Hematopoietic multipotent progenitor cell (in vitro differentiated cells): ENCODE data around the gene MUTYH. TPM values are rescaled to one million over a fixed set of nuclear protein-coding genes. Genes with fewer than 3 reads are reported as not detected.

Experiments used
- DNase-seq, 3 donors: peaks; one replicate each; pipeline ENCODE4 v3.0.0-alpha.2; 2011 to 2015; ENCODE audit warnings: low read depth in 2 of 3, low spot score in 2 of 3
- total RNA-seq: library from RNA; depleted of rRNA; stranded (reverse); fragments of >200 nt; gene quantifications from one replicate; pipeline ENCODE4 v1.2.3, GENCODE V29; 2012

MUTYH gene
- total RNA-seq, 1 donor: 66.0 TPM

DNA sequence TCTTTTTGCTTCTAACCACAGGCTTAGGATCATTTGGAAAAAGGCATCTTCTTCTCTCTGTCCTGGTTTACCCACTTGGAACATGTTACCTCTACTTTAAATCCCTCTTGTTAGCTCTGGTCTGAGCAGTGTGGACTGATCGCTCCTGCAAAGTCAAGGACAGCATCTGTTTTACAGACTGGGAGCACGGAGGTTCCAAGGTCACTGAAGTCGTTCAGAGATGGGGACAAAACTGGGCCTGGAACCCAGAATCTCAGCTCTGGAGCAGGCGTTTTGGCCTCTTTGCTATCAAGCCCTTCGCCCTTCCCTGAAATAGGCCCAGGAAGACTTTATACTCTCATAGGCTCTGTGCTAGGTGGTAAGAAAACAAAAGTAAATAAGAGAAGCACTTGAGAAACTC, 11.3 kb upstream of the MUTYH start:
- no peak for DNase-seq

- no peak for DNase-seq
These were observed 8.9 kb upstream of the MUTYH start for GRCh38 chr1:45348966-45349677.

- DNase-seq: no peak
These were observed 8.3 kb upstream of the MUTYH start for GRCh38 chr1:45348609-45348965.

GRCh38 chr1:45348020-45348419, 7.8 kb upstream of the MUTYH start:
- no peak for DNase-seq

DNA sequence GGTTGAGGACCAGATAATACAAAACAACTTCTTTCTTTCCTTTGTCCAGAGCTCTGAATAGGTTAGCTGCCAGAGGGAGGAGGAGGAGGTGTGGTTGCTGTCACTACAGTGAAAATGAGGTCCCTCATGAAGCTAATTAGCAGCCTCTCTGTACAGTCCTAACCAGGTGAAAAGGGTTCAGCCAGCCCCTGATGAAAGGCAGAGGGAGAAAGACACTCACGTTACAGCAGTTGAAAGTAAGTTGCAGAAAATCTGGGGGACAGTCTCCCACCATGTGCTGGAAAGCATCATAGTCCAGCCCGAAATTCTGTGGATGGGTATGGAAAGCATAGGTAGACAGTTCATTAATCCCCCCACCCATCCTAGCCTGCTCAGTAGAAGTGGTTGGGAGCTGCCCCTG, 6.2 kb upstream of the MUTYH start:
- DNase-seq: no peak

- no peak for DNase-seq
These were observed 4.8 kb upstream of the MUTYH start for GRCh38 chr1:45345014-45345413.

DNA sequence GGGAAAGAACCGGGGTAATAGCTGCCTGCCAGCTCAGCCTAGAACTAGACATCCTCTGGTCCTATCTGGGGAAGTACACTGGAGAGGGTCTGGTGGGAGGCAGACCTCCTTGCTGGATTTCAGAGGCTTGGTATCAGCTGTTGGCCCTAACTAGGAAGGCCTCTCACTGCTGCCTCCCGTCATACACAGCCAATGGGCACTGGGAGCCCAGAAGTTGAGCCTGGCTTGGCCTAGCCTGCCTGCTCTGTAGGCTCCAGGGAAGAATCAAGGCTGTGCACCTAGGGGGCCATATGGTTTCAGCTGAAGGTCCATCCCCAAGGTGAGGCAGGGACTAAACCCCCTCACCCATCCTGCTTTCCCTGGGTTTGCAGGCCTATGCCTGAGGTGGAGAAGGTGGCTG, 4.3 kb upstream of the MUTYH start:
- DNase-seq: no peak

DNA sequence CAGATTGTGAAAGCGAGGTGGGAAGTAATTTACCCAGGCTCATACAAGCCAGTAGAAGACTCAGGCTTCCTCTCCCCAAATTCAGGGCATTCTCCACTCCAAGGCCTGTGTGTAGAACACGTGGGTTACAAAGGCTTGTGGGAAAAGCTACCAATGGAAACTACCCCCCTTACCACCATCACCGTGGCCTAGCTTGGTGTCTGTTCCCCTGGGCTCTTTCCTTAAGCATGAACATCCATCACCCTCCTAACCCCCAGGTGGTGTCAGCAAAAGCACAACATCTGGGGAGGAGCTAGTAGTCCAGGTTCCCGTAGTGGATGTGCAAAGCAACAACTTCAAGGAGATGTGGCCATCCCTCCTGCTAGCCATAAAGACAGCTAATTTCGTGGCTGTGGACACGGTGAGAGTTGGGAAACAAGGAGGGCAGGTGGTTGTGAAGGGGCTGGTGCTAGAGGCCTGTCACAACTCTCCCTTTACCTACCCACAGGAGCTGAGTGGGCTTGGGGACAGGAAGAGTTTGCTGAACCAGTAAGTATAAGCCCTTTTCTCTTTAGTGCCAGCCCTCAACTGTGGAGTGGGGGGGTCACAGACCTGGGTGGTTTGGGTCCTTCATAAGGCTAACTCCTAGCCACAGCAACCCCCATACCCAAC, 701 bp upstream of the MUTYH start:
- DNase-seq: peak in 1 of 3 donors; percentile 9

DNA sequence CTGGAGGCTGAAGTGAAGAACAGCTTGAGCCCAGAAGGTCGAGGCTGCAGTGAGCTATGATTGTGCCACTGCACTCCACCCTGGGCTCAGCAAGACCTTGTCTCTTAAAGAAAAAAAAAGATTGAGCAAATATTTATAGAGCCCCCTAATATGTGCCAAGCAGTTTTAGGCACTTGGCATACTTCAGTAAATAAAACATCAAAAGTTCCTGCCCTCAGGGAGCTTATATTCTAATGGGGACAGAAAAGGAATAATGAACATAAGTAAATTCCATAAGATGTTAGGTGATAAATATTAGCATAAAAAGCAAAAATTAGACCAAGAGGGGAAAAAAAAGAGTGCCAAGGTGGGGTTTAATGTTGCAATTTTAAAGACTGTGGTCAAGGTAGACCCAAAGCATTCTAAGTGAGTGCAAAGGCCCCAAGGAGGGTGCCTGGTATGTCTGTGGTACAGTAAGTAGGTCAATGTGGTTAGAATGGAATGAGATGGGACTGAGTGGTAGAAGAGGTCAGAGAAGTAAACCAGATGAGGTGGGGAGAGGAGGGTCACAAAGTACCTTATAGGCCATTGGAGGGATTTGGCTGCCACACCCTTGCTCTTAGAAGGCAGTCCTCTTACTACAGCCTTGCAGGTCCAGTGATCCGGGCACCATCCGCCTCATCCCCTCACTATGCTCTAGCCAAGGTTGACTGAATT, 2.5 kb downstream of the MUTYH start:
- DNase-seq: no peak

- no peak for DNase-seq
These were observed 4.3 kb downstream of the MUTYH start for GRCh38 chr1:45335855-45336324.

DNA sequence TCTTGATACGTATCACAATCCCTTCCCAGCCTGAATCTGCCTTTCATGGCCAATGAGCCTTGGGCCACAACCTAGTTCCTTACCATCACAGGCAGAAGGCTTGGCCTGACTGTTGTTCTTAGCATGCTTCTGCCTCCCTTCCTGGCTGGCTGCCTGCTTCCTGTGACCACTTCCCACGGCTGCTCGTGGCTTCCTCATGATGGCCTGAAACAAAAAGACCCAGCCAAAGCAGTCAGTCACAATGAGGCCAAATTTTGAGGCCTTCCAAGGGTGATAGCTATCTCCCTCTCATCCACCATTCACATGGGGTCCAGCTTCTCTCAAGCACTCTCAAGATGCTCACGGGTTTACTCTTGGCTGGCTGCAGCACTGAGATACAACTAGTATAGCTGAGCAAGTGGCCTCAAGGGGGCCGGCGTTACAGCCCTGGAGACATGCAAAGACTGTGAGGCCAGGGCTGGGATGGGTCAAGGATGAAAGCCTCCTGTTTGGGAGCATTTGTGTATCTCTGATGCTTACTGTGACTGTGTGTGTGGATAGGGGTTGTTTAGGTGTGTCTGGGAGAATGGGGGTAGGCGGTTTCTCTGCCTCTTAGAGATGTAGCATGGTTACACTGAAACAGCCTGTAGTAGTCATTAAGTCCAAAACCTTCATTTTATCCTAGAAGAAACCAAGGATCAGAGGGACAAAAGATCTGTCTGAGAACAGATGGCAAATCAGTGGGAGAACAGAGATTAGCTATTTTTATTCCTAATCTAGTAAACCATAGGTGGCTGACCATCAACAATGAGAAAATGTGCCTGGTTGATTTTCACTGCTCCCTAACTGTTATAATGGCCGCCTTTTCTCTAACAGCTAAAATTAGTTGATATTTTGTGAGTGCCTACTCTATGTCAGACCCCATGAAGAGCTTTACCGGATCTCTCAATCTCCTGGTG, 5.7 kb downstream of the MUTYH start:
- peak in 1 of 3 donors; percentile 55 for DNase-seq

DNA sequence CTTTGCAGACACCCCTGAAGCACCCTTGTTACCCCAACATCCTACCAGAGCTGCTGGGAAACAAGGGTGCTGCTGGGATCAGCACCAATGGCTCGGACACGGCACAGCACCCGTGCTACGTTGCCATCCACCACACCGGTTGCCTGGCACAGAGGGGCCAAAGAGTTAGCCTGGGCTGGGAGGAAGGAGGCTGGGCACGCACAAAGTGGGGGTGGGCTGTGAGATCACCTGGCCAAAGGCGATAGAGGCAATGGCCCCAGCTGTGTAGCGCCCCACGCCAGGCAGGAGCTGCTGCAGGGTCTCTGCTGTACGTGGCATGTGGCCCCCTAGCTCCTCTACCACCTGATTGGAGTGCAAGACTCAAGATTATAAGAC, 7.9 kb downstream of the MUTYH start:
- no peak for DNase-seq

DNA sequence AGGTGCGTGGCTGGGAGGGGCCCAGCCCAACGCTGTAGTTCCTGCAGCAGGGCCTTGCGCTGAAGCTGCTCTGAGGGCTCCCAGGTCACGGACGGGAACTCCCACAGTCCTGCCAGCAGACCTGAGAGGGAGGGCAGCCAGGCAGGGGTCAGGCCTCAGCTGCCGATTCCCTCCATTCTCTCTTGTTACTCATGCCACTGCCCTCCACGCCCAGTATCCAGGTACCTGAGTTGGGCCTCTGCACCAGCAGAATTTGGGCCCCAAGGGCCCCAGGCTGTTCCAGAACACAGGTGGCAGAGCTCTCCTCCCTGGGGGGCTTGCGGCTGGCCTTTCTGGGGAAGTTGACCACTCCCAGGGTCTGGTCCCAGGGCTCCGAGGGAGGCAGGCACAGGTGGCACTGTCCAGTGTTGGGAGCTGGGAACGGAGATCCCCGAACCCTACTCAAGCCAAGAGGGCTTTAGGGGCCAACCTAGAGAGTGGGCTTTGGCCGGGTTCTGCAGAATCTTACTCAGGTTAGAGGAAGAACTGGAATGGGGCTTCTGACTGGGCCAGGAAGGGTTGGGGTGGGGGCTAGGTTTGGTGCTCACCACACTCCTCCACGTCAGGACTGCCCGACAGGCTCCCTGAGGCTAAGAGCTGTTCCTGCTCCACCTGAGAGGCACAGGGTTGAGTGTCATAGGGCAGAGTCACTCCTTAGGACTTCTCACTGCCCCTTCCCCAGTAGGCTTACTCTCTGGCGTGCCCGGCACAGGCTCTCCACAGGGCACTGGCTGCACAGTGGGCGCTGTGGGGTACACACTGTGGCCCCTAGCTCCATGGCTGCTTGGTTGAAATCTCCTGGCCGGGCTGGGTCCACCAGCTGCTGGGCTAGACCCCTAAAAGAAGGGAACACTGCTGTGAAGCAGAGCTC, 8.5 kb downstream of the MUTYH start:
- DNase-seq: no peak

DNA sequence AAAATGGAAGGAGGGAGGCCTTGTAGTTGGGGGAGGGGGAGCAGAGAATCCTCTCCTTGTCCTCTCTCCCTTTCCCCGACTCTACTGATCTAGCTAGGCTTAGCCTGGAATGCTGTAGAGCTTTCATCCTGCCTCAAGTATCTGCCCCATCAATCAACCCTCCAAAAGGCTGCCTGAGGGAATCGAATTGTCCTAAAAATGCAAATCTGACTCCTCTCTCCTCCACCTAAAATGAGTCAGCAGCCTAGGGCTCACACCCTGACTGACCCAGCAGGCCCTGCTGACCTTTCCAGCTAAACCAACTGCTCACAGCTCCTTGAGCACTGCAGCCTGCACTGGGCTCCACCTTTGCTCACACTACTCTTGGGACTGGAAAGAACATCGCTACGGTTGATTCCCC, 10.8 kb downstream of the MUTYH start:
- DNase-seq: no peak

DNA sequence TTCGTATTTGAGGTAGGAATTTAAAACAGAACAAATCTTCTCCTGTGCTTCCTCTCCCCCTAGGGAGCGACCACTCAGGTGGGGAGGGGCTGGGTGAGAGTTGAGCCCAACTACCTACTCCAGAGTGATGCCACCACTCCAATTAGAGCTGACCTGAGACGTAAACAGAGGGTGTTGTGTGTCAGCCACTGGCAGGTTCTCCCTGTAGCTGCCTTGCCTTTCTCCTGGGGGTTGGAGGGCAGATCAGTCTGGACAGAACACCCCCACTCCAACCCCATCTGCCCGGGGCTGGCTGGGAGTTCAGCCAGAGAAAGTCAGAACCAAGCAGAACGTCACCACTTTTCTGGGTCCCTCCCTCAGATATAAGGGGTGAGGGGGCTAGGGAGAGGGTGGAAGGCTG, 11.6 kb downstream of the MUTYH start:
- DNase-seq: no peak

DNA sequence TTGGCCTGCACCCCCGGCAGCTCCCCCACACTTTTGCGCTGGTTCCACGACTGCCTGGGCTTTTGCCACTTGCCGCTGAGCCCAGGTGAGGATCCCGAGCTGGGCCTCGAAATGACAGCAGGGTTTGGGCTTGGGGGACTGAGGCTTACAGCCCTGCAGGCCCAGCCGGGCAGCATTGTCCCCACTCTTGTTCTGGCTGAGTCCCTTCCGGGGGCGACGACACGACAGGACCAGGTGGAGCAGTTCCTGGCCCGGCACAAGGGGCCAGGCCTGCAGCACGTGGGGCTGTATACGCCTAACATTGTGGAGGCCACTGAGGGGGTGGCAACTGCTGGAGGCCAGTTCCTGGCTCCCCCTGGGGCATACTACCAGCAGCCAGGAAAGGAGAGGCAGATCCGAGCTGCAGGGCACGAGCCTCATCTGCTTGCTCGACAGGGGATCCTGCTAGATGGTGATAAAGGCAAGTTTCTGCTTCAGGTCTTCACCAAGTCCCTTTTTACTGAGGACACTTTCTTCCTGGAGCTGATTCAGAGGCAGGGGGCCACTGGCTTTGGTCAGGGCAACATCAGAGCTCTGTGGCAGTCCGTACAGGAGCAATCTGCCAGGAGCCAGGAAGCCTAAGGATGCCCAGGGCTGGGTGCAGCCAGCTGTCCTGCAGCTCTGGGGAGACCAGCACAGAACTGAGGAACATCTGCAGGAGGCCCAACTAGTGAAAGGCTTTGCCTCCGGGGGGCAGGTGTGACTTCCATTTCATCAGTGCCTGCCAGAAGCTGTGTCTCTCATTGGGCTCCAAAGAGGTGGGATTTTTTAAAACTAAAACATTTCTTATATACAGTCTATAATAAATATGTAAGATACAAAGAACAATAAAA, 12.4 kb downstream of the MUTYH start:
- DNase-seq: no peak

- DNase-seq: peak in 2 of 3 donors; percentile 74 to 77
These were observed 13.3 kb downstream of the MUTYH start, which contains the start of gene HPDL for GRCh38 chr1:45326627-45327623. Gene HPDL (plus strand): TSS chr1:45326895. CDS start chr1:45327149, 254 bp downstream.
